T-helper 1 cell treated with Interleukin-12 subunit alpha and Interleukin-12 subunit beta and Interleukin-4 antibody, amounts not matched to agents 30 ng/mL and 1 ng/mL, for 36 hours (primary cell): ENCODE results near the gene WIZ. TPM values are rescaled to one million over a fixed set of nuclear protein-coding genes. Genes with fewer than 3 reads are reported as not detected.

Experiments
- intact Hi-C: fragments of 100-400 bp; cut with micrococcal nuclease; formaldehyde crosslinking; loops from one replicate; pipeline ENCODE4 v1.15.1; 2024
- total RNA-seq: library from RNA; stranded (reverse); gene quantifications from 2 replicates; pipeline ENCODE4 v1.2.3, GENCODE V29; 2022

The WIZ gene
- total RNA-seq, 1 donor from 2014 or later = 44.8 TPM

- intact Hi-C loops = loop anchor here (10.0 kb wide), 1 partner anchor 1816 kb away; no protein-coding TSS in a partner anchor
Measured at GRCh38 chr19:15390814-15391213, 58.9 kb downstream of the WIZ start.

DNA sequence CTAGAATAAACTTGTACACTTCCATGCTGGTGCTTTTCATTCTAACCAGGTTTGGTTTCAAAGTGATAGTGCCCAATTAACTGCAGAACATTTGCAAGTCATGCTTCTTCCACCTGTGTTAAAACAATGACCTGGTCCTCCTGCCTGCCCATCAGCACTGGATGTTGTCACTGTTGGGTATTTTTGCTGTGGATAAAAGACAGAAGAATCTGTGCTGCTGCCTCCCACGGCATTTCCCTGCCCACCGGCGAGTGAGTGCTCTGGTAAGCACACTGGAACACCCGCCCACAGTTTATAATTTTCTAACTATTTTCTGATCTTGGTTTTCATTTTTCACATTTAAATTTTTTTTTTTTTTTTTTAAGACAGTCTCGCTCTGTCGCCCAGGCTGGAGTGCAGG, 67.9 kb downstream of the WIZ start:
- intact Hi-C loops = no loop called here

- intact Hi-C loops = no loop called here
Measured at GRCh38 chr19:15381429-15381828, 68.3 kb downstream of the WIZ start.

DNA sequence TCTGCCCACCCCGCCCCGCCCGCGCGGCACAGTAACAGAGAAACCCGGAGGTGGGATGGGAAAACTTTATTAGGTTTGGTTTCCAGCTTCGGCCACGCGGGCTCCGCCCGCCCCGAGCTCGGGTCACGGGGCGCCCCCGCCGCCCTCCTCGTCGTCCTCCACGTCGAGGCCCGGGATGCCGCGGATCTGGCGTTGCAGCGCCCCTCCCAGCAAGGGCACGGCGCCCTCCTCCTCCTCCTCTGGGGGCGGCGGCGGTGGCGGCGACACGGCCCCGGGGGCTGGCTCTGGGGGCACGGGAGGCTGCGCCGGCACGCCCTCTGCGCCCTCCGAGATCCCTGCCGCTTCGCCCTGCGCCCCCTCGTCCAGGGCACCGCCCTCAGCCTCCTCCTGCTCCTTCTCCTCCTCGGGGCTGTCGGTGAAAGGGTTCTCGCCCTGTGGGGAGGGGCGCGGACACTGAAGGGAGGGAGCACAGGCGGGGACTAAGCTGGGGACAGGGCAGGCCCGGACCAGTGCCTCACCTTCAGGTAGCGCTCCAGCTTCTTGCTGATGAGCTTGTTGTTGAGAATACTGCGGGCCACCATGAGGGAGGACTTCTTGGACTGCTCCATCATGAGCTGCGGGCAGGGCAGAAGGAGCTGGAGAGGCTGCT, 69.6 kb downstream of the WIZ start:
- intact Hi-C loops = loop anchor here (1.0 to 5.0 kb wide), 13 partner anchors 39 to 808 kb away; partner anchors contain the start of genes FAM32A, NDUFB7 and TPM4

DNA sequence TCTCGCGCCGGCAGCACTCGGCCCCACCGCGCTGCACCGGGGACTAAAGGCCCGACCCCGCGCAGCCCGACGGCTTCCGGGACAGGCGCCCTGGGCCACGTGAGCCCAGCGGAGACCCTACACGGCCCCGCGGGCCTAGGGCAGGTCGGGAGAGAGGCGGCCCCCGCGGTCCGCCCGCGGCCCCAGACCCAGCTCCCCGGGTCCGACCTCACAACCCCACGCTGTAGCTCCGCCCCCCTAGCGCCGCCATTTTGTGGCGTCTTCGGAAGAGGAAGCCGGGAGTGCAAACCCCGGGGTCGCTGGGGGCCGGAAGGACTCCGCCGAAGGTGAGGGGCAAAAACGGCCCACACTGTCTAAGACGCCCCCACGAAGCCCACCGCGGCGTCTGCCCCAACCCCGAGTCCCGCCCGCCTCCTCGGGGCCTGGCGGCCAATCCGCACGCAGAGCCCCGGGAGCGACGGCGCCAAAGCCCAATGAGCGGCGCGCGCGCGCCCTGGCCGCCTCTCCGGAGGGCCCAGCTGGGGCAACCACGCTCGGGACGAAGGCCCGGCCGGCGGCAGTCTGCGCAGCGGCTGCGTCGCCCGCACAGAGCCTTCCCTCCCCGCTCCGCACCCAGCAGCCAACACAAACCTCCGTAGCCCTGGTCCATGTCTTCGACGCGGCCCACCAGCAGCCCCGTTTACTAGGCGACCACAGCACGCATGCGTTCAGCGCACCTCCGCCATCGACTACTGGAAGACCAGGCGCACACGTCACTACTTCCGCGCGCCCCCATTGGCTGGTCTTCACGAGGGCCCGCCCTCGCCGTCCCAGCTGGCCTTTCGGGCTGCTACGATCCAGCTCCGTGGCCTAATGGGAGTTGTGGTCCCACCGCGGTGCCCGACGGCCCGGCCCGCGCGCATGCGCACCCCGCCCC, 70.4 kb downstream of the WIZ start, which contains the start of gene AKAP8:
AKAP8 (minus strand) TSS at position 705 of the 916 bp plus-strand sequence; CDS start at position 649, 56 bp downstream.
- intact Hi-C loops = loop anchor here (1.0 to 5.0 kb wide), 13 partner anchors 40 to 807 kb away; partner anchors contain the start of genes FAM32A, NDUFB7 and TPM4

DNA sequence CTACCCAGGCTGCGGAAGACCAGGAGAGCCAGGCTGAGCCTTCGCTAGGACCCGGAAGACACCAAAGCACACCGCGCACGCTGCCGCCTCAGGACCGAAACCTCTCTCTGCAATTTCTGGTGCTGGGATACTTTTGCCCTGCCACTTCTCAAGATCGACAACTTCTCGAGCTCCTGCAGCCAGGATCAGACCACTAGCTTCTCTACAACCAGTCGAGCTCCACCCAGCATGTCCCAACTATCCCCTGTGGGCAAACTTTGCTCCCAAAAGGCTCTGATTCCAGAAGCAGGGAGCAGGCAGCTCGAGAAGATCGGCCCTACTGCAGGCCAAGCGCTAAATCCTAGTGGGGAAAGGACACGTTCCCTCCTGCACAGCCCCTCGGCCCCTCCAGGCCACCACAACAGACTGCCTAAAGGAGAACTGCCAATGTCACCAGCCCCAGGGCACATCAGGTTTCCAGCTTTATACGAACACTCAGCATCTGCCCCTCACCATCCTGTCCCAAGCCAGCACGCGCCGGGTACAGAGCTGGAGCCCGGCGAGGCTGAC, 71.1 kb downstream of the WIZ start:
- intact Hi-C loops = loop anchor here (1.0 to 5.0 kb wide), 14 partner anchors 41 to 807 kb away; partner anchors contain the start of genes FAM32A, NDUFB7 and TPM4

DNA sequence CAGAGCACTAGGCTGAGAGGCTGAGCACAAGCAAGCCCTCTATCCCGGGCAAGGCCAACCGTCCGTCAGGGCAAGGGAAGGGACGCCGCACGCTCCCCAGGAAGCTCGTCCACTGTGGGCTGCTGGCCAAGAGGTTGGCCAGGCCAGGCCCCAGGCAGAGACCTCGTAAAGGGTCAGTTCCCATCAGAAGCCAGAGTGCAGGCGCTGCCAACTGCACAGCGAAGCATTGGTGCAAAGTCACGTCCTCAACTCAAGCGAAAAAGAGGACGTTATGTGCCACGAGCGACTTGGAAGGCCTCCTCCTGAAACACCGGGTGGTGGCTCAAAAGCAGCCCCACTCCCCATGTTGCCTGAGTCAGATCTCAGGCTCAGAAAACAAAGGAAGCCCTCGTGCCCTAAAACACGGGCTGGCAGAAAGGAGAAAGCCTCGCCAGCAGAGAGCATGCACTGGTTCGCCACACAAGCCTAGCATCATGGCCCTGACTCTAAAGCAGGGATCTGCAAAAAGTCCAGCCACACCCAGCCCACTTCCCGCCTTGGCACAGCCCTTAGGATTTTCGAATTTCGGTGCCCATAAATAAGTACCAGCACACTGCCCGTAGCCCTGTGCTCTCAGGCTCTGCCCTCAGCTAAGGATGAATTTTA, 74.8 kb downstream of the WIZ start:
- intact Hi-C loops = loop anchor here (5.0 kb wide), 2 partner anchors 702 to 803 kb away; partner anchors contain the start of genes NDUFB7 and TPM4

- intact Hi-C loops = no loop called here
Measured at GRCh38 chr19:15374105-15374651, 75.6 kb downstream of the WIZ start.

GRCh38 chr19:15373644-15374043, 76.1 kb downstream of the WIZ start:
- intact Hi-C loops = no loop called here

DNA sequence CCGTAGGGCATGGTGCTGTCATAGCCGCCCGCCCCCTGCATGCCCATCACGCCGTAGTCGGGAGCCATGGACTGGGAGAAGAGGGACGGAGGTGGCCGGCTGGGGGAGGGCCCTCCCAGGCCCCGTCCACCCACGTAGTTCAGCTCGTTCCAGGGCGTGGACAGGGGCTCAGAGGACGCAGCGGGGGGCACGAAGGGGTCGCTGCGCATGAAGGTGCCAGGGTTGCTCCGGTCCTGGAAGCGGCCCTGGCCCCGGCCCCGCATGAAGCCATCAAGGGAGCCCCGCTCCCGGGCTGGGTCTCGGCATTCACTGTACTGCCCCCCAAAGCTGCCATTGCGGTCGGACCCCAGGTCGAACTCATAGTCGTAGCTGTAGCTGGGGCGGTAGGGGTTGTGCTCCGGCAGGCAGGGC, 76.9 kb downstream of the WIZ start:
- intact Hi-C loops = no loop called here

DNA sequence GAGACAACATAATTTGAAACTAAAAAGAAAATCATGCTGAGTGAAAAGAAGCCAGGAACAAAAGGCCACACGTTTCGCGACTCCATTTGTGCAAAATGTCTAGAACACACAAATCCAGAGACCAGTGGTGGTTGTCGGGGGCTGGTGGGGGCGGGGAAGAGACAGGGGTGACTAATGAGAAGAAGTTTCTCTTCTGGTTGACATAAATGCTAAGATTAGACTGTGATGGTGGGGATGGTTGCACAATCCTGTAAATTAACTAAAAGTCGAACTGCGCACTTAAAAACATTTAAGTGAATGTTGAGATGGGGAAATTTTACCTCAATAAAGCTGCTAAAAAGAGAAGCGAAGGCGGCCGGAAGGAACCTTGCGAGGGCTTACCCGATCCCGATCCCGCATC, 77.3 kb downstream of the WIZ start:
- intact Hi-C loops = no loop called here

DNA sequence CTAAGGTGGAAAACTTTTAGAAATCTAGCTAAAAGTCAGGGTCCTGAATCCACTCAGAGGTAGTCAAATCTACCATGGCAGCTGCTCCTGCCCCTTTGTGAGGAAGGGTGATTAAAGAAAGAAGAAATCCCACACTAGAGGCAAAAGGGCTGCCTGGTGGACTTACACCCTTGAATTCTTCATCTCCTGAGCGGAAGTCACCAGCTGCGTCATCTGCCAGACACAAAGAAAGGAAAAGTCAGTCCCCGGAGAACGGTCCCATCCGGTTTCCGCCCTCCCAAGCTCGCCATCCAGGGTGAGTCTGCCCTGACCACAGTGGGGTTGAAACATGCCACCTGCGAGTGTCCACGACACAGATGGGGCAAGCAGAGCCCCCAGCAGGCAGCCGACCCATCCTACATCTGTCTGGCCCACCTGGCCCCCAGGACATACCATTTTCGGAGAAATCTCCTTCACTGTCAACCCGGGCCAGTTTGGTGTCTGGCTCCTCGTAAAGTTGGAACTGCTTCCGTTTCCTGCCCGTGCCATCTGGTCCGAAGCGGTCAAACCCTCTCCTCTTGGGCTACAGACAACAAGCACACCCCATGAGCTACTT, 77.9 kb downstream of the WIZ start:
- intact Hi-C loops = no loop called here

- intact Hi-C loops = no loop called here
Measured at GRCh38 chr19:15371119-15371518, 78.6 kb downstream of the WIZ start.

Other genes with a start within 250 kb of the WIZ start
- gene NOTCH3, start 249.0 kb downstream of the WIZ start, total RNA-seq = not detected in 2 replicates
- 1.3 TPM in 1 of 2 replicates, not detected in the other for gene EPHX3, start 217.5 kb downstream of the WIZ start, total RNA-seq
- 122 and 126 TPM in 2 replicates for gene BRD4, start 117.4 kb downstream of the WIZ start, total RNA-seq
- gene AKAP8, start 70.2 kb downstream of the WIZ start, total RNA-seq = 53.5 and 57.5 TPM in 2 replicates
- 84.4 and 91.4 TPM in 2 replicates for gene AKAP8L, start 31.0 kb downstream of the WIZ start, total RNA-seq
- gene RASAL3, start 14.6 kb upstream of the WIZ start, total RNA-seq = 220 and 228 TPM in 2 replicates
- 0.25 and 0.34 TPM in 2 replicates for gene PGLYRP2, start 29.5 kb upstream of the WIZ start, total RNA-seq
- gene CYP4F22, start 58.6 kb upstream of the WIZ start, total RNA-seq = 0.41 and 0.49 TPM in 2 replicates
- not detected in 2 replicates for gene CYP4F8, start 165.3 kb upstream of the WIZ start, total RNA-seq
- gene CYP4F3, start 190.9 kb upstream of the WIZ start, total RNA-seq = 0.05 TPM in 1 of 2 replicates, not detected in the other
- not detected in 2 replicates for gene CYP4F12, start 223.1 kb upstream of the WIZ start, total RNA-seq